Suprapubic skin (tissue), 4 donors: ENCODE data around the gene SERPINB7. TPM values are rescaled to one million over a fixed set of nuclear protein-coding genes. Genes with fewer than 3 reads are reported as not detected.

ENCODE experiments used
- DNase-seq, 2 donors: peaks; one replicate each; pipeline ENCODE4 v3.0.0-alpha.2; 2019; ENCODE audit warnings: low spot score in 2 of 2
- H3K27ac ChIP-seq: fragments of 200-600 bp; sonication (generic); one replicate; pipeline ENCODE4 v1.5.1; 2019
- H3K27me3 ChIP-seq: fragments of 200-600 bp; sonication (generic); one replicate; pipeline ENCODE4 v1.5.1; 2019
- H3K36me3 ChIP-seq: fragments of 200-600 bp; sonication (generic); one replicate; pipeline ENCODE4 v1.5.1; 2019
- H3K4me1 ChIP-seq: fragments of 200-600 bp; sonication (generic); one replicate; pipeline ENCODE4 v1.5.1; 2019
- H3K4me3 ChIP-seq: fragments of 200-600 bp; sonication (generic); one replicate; pipeline ENCODE4 v1.5.1; 2019; ENCODE audit warnings: mild to moderate bottlenecking
- H3K9me3 ChIP-seq: fragments of 200-600 bp; sonication (generic); one replicate; pipeline ENCODE4 v1.5.1; 2019
- EP300 ChIP-seq: sonication (generic); formaldehyde crosslinking; IDR thresholded peaks from one replicate; pipeline ENCODE4 v1.6.1; 2017; ENCODE audit warnings: antibody characterized with exemption
- POLR2A ChIP-seq, 2 donors: fragments of 450-650 bp; IDR thresholded peaks; one replicate each; pipeline ENCODE4 v1.6.1; 2017; ENCODE audit warnings: antibody characterized with exemption in 2 of 2, mild to moderate bottlenecking in 2 of 2, moderate library complexity in 2 of 2
- POLR2AphosphoS5 ChIP-seq, 3 donors: sonication (generic); formaldehyde crosslinking; IDR thresholded peaks; one replicate each; pipeline ENCODE4 v1.6.1; 2017; ENCODE audit warnings: antibody characterized with exemption in 3 of 3
- WGBS: methylation state at CpG from one replicate; pipeline ENCODE4 v1.1.5; 2018; 5-methylcytosine and 5-hydroxymethylcytosine counted together
- total RNA-seq, 4 donors: library from RNA; depleted of rRNA; stranded (reverse); fragments of >200 nt; gene quantifications; one replicate each; pipeline ENCODE4 v1.1.0, GENCODE V29; 2016
- TF ChIP-seq, protein P1 (sequence below), 2 donors: fragments of 200-600 bp in 1 of 2; fragments of 450-650 bp in 1 of 2; sonication (generic) in 1 of 2; IDR thresholded peaks; one replicate each; pipeline ENCODE4 v1.5.1; 2016 to 2019; ENCODE audit warnings: antibody characterized with exemption in 2 of 2, mild to moderate bottlenecking in 1 of 2, moderate library complexity in 1 of 2

Gene SERPINB7
- total RNA-seq, 4 donors from 2014 or later = 24.1 to 214 (median 105) TPM

DNA sequence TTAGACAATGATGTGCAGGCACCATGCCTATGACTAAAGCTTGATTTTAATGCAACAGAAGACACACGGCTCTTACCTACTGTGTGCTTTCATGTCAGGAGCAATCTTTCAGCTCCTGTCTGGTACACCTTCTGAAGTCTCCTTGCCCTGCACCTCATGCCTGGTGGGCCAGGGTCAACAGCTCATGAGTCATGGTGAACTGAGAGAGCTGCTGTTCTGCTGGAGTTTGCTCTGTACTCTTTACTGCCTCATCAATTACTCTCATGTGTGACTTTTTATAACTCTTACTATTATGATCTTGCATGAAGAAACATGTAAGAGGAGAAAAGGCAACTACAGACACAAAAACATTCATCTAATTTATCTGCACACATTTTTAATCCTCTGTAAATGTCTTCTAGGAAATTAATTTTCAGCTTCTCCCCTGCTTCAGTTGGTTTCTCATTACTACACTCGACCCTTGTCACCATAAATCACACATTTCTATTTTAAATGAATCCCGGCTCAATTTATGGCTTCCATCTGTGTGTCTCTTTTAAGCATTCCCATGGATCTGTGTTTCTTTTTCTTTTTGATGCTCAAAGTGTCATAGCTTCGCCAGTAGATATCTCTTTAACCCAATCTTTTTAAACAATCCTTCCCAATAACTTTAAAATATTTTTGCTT, 9.7 kb downstream of the SERPINB7 start:
- TF ChIP-seq POLR2A (IDR thresholded peaks at IDR 0.05) (no peak), POLR2AphosphoS5 (IDR thresholded peaks at IDR 0.05) (no peak)
- TF ChIP-seq, protein P1, sequence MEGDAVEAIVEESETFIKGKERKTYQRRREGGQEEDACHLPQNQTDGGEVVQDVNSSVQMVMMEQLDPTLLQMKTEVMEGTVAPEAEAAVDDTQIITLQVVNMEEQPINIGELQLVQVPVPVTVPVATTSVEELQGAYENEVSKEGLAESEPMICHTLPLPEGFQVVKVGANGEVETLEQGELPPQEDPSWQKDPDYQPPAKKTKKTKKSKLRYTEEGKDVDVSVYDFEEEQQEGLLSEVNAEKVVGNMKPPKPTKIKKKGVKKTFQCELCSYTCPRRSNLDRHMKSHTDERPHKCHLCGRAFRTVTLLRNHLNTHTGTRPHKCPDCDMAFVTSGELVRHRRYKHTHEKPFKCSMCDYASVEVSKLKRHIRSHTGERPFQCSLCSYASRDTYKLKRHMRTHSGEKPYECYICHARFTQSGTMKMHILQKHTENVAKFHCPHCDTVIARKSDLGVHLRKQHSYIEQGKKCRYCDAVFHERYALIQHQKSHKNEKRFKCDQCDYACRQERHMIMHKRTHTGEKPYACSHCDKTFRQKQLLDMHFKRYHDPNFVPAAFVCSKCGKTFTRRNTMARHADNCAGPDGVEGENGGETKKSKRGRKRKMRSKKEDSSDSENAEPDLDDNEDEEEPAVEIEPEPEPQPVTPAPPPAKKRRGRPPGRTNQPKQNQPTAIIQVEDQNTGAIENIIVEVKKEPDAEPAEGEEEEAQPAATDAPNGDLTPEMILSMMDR (IDR thresholded peaks at IDR 0.05) = no peak

DNA sequence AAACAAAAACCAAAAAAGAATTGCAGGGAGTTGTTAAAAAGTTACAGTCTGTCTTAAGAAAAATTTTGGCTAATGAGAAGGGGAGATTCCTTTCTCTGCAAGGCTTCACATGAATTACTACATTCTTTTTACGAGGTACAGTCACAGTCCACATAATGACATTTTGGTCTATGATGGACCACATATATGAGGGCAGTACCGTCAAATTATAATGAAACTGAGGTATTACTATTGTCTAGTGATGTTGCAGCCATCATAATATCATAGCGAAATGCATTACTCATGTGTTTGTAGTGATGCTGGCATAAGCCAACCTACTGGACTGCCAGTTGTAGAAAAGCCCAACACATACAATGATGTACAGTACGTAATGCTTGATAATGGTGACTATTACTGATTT, 12.5 kb downstream of the SERPINB7 start:
- H3K27me3 ChIP-seq = no peaks in the 10 kb centered on the region
- TF ChIP-seq POLR2AphosphoS5 (IDR thresholded peaks at IDR 0.05) = no peak
- TF ChIP-seq, protein P1 (IDR thresholded peaks at IDR 0.05) = no peak
- no peak for TF ChIP-seq EP300
- no peak for TF ChIP-seq POLR2A (IDR thresholded peaks at IDR 0.05)
- no peaks in the 10 kb centered on the region for H3K36me3 ChIP-seq
- no peaks in the 10 kb centered on the region for H3K9me3 ChIP-seq
- WGBS = 85% methylated on average over 4 of the region's 4 CpGs
- no peak for DNase-seq
- H3K4me1 ChIP-seq = no peaks in the 10 kb centered on the region
- no peak overlapping the region for H3K27ac ChIP-seq
- no peak overlapping the region for H3K4me3 ChIP-seq

More for the DNA sequence above, 9.7 kb downstream of the SERPINB7 start:
- H3K27me3 ChIP-seq = no peaks in the 10 kb centered on the region
- no peak overlapping the region for H3K4me3 ChIP-seq
- no peak overlapping the region for H3K27ac ChIP-seq
- no peaks in the 10 kb centered on the region for H3K9me3 ChIP-seq
- no peak for DNase-seq
- H3K36me3 ChIP-seq = no peaks in the 10 kb centered on the region
- H3K4me1 ChIP-seq = no peaks in the 10 kb centered on the region
- WGBS = 25% methylated on average over 4 of the region's 4 CpGs

DNA sequence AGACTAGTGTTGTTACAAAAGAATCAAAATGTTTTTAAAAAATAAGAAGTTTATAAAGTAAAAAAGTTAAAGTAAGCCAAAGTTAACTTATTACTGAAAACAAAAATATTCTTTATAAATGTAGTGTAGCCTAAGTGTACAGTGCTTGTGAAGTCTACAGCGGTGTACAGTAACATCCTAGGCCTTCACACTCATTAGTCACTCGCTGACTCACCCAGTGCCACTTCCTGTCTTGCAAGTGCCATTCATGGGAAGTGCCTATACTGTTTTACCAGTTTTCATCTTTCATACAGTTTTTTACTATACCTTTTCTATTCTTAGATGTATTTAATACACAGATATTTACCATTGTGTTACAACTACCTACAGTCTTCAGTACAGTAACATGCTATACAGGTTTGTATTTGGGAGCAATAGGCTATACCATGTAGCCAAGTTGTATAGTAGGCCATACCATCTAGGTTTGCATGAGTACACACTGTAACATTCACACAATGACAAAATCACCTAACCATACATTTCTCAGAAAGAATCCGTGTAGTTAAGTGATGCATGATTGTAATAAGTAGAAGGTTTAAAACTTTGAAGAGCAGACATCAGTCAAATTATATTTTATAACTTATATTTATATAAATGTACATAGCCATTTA, 13.4 kb downstream of the SERPINB7 start:
- TF ChIP-seq EP300 (no peak), POLR2AphosphoS5 (IDR thresholded peaks at IDR 0.05) (no peak), POLR2A (IDR thresholded peaks at IDR 0.05) (no peak)
- TF ChIP-seq, protein P1 (IDR thresholded peaks at IDR 0.05) = no peak
- no peaks in the 10 kb centered on the region for H3K4me1 ChIP-seq
- H3K36me3 ChIP-seq = no peaks in the 10 kb centered on the region
- no peak overlapping the region for H3K27ac ChIP-seq
- H3K4me3 ChIP-seq = no peak overlapping the region
- no peaks in the 10 kb centered on the region for H3K9me3 ChIP-seq
- DNase-seq = no peak
- WGBS = 70% methylated on average over 3 of the region's 3 CpGs
- no peaks in the 10 kb centered on the region for H3K27me3 ChIP-seq

DNA sequence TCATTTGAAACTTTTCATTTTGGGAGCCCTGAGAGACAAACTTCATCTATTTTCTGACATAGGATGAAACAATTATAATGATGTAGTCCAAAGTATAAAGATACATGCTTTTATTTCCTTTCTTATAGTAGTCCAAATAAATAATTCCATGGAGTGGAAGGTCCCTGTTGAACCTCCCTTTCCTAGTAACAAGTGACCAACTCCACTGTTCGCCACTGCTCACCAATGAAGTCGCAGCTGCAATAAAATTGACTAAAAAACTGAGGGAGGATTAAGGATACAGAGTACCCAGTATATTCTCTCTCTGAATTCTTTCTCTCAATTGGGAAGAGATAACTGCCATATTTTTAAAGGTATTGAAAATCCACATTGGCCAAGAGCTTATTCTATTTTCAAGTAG, 14.1 kb downstream of the SERPINB7 start:
- TF ChIP-seq POLR2AphosphoS5 (IDR thresholded peaks at IDR 0.05) (no peak), EP300 (no peak), POLR2A (IDR thresholded peaks at IDR 0.05) (no peak)
- TF ChIP-seq, protein P1 (IDR thresholded peaks at IDR 0.05) = no peak
- DNase-seq = no peak
- no peak overlapping the region for H3K27ac ChIP-seq
- H3K4me3 ChIP-seq = no peak overlapping the region
- H3K27me3 ChIP-seq = no peaks in the 10 kb centered on the region
- H3K36me3 ChIP-seq = no peaks in the 10 kb centered on the region
- H3K9me3 ChIP-seq = no peaks in the 10 kb centered on the region
- 97% methylated on average over 2 of the region's 2 CpGs for WGBS
- H3K4me1 ChIP-seq = no peaks in the 10 kb centered on the region

DNA sequence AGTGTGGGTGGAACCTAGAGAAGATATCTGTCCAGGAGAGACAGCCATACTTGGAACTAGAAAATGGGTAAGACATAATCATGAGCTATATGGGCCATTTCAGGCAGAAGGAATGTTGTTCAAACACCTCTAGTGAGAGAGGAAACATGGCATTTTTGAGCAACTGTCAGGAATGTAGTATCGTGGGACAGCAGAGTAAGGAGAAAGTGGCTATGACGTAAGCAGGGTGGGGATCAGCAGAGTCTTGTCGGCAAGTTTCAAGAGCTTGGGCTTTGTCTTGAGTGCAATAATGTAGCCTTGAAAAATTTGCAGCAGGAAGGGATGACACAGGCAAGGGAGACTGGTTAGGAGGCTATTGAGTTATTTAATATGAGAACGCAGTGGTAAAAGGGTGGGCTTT, 20.4 kb downstream of the SERPINB7 start:
- no peak overlapping the region for H3K27ac ChIP-seq
- H3K4me1 ChIP-seq = no peaks in the 10 kb centered on the region
- no peaks in the 10 kb centered on the region for H3K36me3 ChIP-seq
- 86% methylated on average over 4 of the region's 4 CpGs for WGBS
- H3K27me3 ChIP-seq = no peaks in the 10 kb centered on the region
- TF ChIP-seq POLR2A (IDR thresholded peaks at IDR 0.05) (no peak), POLR2AphosphoS5 (IDR thresholded peaks at IDR 0.05) (no peak)
- DNase-seq = no peak
- no peaks in the 10 kb centered on the region for H3K9me3 ChIP-seq
- H3K4me3 ChIP-seq = no peak overlapping the region
